ENCODE measurements around the gene VN1R5. TPM values are rescaled to one million over a fixed set of nuclear protein-coding genes. Genes with fewer than 3 reads are reported as not detected.

VN1R5 gene
- total and polyA plus RNA-seq, 2 of the 4 experiments (the other 2 are of a cell fraction): not detected

- H2AFZ ChIP-seq (replicated peaks; ENCODE audit: low read length, poor library complexity): no peak overlapping the region
- H3K4me3 ChIP-seq (ENCODE audit: insufficient read depth, low read depth, low read length): no peak overlapping the region
- no peak overlapping the region for H2BK5ac ChIP-seq (ENCODE audit: low read depth, low read length, poor library complexity, severe bottlenecking)
- no peaks in the 10 kb centered on the region for H3K36me3 ChIP-seq (ENCODE audit: control insufficient read depth, insufficient read depth, low read length)
- no peak overlapping the region for H3K23ac ChIP-seq (ENCODE audit: low read depth, low read length)
- H4K20me1 ChIP-seq (ENCODE audit: insufficient read depth, low read length): no peaks in the 10 kb centered on the region
- H2BK15ac ChIP-seq (ENCODE audit: low read depth, low read length): no peak overlapping the region
- H3K79me1 ChIP-seq (ENCODE audit: low read depth in 1 of 2, low read length in 2 of 2): no peaks in the 10 kb centered on the region
- no peak overlapping the region for H3K9ac ChIP-seq (ENCODE audit: low read depth, low read length)
- in situ Hi-C loops (cut with MboI; ENCODE audit: low sequenced_read_pairs) (no loop called here), intact Hi-C loops (cut with micrococcal nuclease) (loop anchor here (5.0 kb wide), 1 partner anchor 566 kb away; no protein-coding TSS in a partner anchor), dilution Hi-C loops (cut with HindIII; ENCODE audit: low sequenced_read_pairs, unreplicated experiment) (no loop called here)
- H3K9me1 ChIP-seq (ENCODE audit: insufficient read depth, low read length): no peaks in the 10 kb centered on the region
- H3K4me2 ChIP-seq (ENCODE audit: low read depth, low read length): no peak overlapping the region
- BruUV-seq (replicated peaks): no TSS peak
- CTCF ChIA-PET: no interaction called here
- POLR2A ChIA-PET (ENCODE audit: unreplicated experiment): no interaction called here
- H3K27ac ChIP-seq (ENCODE audit: insufficient read depth, low read length): no peak overlapping the region
- no peaks in the 10 kb centered on the region for H3K27me3 ChIP-seq (ENCODE audit: control insufficient read depth, insufficient read depth, low read length)
- H3K9me3 ChIP-seq (ENCODE audit: control insufficient read depth, insufficient read depth, low read length): peaks cover 3% of the 10 kb centered on the region
- H3K14ac ChIP-seq (replicated peaks; ENCODE audit: low read depth, low read length): no peak overlapping the region
- no peaks in the 10 kb centered on the region for H3K4me1 ChIP-seq (ENCODE audit: control insufficient read depth, insufficient read depth, low read length)
- H2BK20ac ChIP-seq (ENCODE audit: low read depth, low read length): no peak overlapping the region
- TF ChIP-seq, protein P1, sequence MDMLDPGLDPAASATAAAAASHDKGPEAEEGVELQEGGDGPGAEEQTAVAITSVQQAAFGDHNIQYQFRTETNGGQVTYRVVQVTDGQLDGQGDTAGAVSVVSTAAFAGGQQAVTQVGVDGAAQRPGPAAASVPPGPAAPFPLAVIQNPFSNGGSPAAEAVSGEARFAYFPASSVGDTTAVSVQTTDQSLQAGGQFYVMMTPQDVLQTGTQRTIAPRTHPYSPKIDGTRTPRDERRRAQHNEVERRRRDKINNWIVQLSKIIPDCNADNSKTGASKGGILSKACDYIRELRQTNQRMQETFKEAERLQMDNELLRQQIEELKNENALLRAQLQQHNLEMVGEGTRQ (IDR thresholded peaks at IDR 0.05; ENCODE audit: low read depth, low read length): no peak
- no peak for TF ChIP-seq MAZ (IDR thresholded peaks at IDR 0.05; ENCODE audit: borderline replicate concordance, low read depth, low read length)
- TF ChIP-seq MXI1 (IDR thresholded peaks at IDR 0.05; ENCODE audit: borderline replicate concordance, low read depth, low read length): no peak
- TF ChIP-seq SMC3 (IDR thresholded peaks at IDR 0.05; ENCODE audit: low read depth, low read length): no peak
- TF ChIP-seq CHD1 (IDR thresholded peaks at IDR 0.05; ENCODE audit: low read depth, low read length): no peak
- no peak for TF ChIP-seq MAFK (IDR thresholded peaks at IDR 0.05; ENCODE audit: low read depth, low read length)
- TF ChIP-seq POLR2A (IDR thresholded peaks at IDR 0.05; ENCODE audit: low read depth, low read length): no peak
- TF ChIP-seq BHLHE40 (IDR thresholded peaks at IDR 0.05; ENCODE audit: low read depth, low read length): no peak
- no peak for TF ChIP-seq CEBPB (IDR thresholded peaks at IDR 0.05; ENCODE audit: low read depth, low read length)
- no peak for TF ChIP-seq NFE2L2 (IDR thresholded peaks at IDR 0.05; ENCODE audit: low read depth, low read length)
- TF ChIP-seq RCOR1 (IDR thresholded peaks at IDR 0.05; ENCODE audit: insufficient replicate concordance, low read length): no peak
- no peak overlapping the region for H4K5ac ChIP-seq (ENCODE audit: low read depth, low read length)
- DNase-seq (no peak), ATAC-seq (ENCODE audit: low read depth) (no peak)
- H4K8ac ChIP-seq (ENCODE audit: low read depth in 2 of 2, low read length in 2 of 2): no peak overlapping the region
- no peak overlapping the region for H2BK120ac ChIP-seq (ENCODE audit: low read depth, low read length)
- H3K4ac ChIP-seq (ENCODE audit: low read depth, low read length): no peak overlapping the region
- WGBS, 2 experiments (ENCODE audit: extremely low coverage in 2 of 2, insufficient read length in 1 of 2): no CpG with 5 or more reads among the region's 2 CpGs
- no peak overlapping the region for H4K91ac ChIP-seq (ENCODE audit: insufficient read depth, low read depth, low read length)
- no peak overlapping the region for H2AK9ac ChIP-seq (replicated peaks; ENCODE audit: low read depth, low read length, poor library complexity)
- H3K18ac ChIP-seq (ENCODE audit: low read depth, low read length): no peak overlapping the region
- no peak overlapping the region for H3K56ac ChIP-seq (ENCODE audit: extremely low read depth, insufficient read depth, low read length)
- no peak overlapping the region for H2AK5ac ChIP-seq (ENCODE audit: low read depth, low read length)
Measured at GRCh38 chr1:247241691-247242090, 14.2 kb upstream of the VN1R5 start.
